ENCODE data around the gene IDH3G. TPM values are rescaled to one million over a fixed set of nuclear protein-coding genes. Genes with fewer than 3 reads are reported as not detected.

The IDH3G gene
- total RNA-seq, 6 experiments from 2014 or later = 60.2 to 67.1 (median 62.8) TPM

DNA sequence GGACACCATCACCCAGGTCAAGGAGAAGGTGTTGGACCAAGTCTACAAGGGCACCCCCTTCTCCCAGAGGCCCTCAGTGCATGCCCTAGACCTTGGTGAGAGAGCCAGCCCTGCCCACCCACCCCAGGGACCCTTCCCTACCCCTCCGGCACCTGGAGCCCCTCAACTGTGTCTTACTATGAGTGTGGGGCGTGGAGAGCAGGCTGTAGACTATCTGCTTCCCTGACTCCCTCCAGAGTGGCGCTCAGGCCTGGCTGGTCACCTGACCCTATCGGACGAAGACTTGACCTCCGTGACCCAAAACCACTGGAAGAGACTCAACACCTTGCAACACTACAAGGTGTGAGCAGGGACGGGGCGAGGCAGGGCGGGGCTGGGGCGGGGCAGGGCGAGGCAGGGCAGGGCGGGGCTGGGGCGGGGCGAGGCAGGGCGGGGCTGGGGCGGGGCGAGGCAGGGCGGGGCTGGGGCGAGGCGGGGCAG lies 18.0 kb downstream of the IDH3G start:
- Mint-ChIP-seq H3K36me3 (ENCODE audit: low read depth) (no peaks in the 10 kb centered on the region), H3K27me3 (ENCODE audit: insufficient read depth) (no peaks in the 10 kb centered on the region), H3K4me1 (ENCODE audit: low read depth) (peaks cover 7% of the 10 kb centered on the region), H3K27ac (no peak overlapping the region), H3K4me3 (no peak overlapping the region), H3K9me3 (no peaks in the 10 kb centered on the region)
- TF ChIP-seq, protein P1, sequence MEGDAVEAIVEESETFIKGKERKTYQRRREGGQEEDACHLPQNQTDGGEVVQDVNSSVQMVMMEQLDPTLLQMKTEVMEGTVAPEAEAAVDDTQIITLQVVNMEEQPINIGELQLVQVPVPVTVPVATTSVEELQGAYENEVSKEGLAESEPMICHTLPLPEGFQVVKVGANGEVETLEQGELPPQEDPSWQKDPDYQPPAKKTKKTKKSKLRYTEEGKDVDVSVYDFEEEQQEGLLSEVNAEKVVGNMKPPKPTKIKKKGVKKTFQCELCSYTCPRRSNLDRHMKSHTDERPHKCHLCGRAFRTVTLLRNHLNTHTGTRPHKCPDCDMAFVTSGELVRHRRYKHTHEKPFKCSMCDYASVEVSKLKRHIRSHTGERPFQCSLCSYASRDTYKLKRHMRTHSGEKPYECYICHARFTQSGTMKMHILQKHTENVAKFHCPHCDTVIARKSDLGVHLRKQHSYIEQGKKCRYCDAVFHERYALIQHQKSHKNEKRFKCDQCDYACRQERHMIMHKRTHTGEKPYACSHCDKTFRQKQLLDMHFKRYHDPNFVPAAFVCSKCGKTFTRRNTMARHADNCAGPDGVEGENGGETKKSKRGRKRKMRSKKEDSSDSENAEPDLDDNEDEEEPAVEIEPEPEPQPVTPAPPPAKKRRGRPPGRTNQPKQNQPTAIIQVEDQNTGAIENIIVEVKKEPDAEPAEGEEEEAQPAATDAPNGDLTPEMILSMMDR (IDR thresholded peaks at IDR 0.05) = no peak
- no peak for DNase-seq

DNA sequence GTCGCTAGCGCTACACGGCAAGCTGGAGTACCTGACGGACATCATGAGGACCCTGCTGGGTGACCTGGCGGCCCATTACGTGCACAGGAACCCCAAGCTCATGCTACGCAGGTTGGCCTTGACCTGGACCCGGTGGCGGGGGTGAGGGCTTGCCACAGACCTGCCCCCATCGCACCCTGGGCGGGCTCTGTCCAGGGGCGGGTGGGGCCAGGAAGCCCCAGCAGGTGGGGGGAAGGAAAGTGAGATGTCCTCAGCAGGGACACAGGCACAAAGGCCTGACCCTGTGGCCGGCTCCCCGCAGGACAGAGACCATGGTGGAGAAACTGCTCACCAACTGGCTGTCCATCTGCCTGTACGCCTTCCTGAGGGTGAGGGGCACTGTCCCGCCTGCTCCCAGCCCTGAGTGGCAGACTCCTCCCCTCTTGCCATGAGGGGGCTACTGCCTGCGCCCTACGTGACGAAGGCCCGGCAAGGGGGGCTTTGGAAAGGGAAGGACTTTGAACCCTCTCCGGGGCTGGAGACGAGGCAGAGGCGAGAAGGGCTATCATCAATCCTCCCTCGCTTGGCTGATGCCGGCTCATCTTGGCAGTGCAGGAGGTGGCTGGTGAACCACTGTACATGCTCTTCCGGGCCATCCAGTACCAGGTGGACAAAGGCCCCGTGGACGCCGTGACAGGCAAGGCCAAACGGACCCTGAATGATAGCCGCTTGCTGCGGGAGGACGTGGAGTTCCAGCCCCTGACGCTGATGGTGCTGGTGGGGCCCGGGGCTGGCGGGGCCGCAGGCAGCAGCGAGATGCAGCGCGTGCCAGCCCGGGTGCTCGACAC lies 18.7 kb downstream of the IDH3G start:
- H3K27me3 Mint-ChIP-seq (ENCODE audit: insufficient read depth) = no peaks in the 10 kb centered on the region
- peaks cover 7% of the 10 kb centered on the region for H3K4me1 Mint-ChIP-seq (ENCODE audit: low read depth)
- no peaks in the 10 kb centered on the region for H3K9me3 Mint-ChIP-seq
- no peak overlapping the region for H3K4me3 Mint-ChIP-seq
- no peaks in the 10 kb centered on the region for H3K36me3 Mint-ChIP-seq (ENCODE audit: low read depth)
- TF ChIP-seq, protein P1 (IDR thresholded peaks at IDR 0.05) = no peak
- no peak for DNase-seq
- no peak overlapping the region for H3K27ac Mint-ChIP-seq

DNA sequence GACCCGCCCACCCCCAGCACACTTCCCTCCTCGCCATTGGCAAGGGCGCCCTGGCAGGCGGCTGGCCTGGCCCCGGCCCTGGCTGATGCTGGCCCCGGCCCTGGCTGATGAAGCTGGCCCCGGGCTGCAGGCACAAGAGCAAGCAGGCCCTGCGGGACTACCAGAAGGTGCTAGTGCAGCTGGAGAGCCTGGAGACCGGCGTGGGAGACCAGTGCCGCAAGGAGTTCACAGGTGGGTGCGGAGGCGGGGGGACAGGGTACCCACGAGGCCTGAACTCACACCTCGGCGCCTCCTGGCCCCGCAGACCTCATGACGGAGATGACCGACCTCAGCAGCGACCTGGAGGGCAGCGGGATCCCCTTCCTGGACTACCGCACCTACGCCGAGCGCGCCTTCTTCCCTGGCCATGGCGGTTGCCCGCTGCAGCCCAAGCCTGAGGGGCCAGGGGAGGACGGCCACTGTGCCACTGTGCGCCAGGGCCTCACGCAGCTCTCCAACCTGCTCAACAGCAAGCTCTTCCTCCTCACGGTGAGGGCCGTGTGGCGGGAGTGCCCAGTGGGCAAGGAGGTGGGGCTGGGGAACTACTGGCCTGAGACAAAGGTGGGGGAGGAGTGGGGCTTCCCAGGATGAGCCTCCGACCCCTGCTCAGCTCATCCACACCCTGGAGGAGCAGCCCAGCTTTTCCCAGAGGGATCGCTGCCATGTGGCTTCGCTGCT lies 19.4 kb downstream of the IDH3G start:
- H3K4me3 Mint-ChIP-seq = no peak overlapping the region
- no peaks in the 10 kb centered on the region for H3K9me3 Mint-ChIP-seq
- no peaks in the 10 kb centered on the region for H3K36me3 Mint-ChIP-seq (ENCODE audit: low read depth)
- no peaks in the 10 kb centered on the region; the same call in 1 of the 2 replicates for H3K4me1 Mint-ChIP-seq (ENCODE audit: low read depth)
- no peak overlapping the region for H3K27ac Mint-ChIP-seq
- TF ChIP-seq, protein P1 (IDR thresholded peaks at IDR 0.05) = no peak
- no peaks in the 10 kb centered on the region for H3K27me3 Mint-ChIP-seq (ENCODE audit: insufficient read depth)
- DNase-seq = no peak

DNA sequence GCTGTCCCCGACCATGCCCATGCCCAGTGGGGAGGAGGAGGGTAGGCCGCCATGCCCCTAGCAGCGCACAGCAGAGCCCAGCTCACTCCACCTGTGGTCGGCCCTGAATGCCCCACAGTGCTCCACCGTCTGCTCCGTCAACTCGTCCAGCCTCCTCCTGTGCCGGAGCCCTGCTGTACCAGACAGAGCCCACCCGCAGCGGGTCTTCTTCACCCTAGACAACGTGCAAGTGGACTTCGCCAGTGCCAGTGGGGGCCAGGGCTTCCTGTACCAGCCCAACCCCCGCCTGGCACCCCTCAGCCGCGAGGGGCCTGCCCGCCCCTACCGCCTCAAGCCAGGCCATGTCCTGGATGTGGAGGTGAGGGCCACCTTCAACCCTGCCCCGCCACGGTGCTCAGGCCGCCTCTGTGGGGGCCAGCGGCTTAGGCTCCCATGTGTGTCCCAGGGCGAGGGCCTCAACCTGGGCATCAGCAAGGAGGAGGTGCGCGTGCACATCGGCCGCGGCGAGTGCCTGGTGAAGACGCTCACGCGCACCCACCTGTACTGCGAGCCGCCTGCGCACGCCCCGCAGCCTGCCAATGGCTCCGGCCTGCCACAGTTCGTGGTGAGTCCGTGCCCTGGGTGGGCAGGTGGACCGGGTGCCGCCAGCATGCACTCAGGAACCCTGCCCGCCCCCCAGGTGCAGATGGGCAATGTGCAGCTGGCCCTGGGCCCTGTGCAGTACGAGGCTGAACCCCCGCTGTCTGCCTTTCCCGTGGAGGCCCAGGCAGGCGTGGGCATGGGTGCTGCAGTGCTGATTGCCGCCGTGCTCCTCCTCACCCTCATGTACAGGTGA lies 20.2 kb downstream of the IDH3G start:
- DNase-seq = no peak
- H3K4me3 Mint-ChIP-seq = no peak overlapping the region
- TF ChIP-seq, protein P1 (IDR thresholded peaks at IDR 0.05) = no peak

DNA sequence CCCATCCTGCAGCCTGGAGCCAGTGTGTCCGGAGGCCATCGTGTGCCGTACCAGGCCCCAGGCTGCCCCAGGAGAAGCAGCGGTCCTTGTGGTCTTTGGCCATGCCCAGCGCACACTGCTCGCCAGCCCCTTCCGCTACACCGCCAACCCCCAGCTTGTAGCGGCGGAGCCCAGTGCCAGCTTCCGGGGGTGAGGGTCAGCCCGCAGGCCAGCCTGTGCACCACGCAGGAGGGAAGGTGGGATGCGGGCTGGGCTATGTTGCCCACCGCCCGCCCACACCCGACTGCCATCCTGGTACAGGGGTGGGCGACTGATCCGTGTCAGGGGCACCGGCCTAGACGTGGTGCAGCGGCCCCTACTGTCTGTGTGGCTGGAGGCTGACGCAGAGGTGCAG lies 21.0 kb downstream of the IDH3G start:
- Mint-ChIP-seq H3K27me3 (ENCODE audit: insufficient read depth) (no peaks in the 10 kb centered on the region), H3K4me3 (no peak overlapping the region), H3K9me3 (no peaks in the 10 kb centered on the region), H3K27ac (no peak overlapping the region), H3K36me3 (ENCODE audit: low read depth) (no peaks in the 10 kb centered on the region), H3K4me1 (ENCODE audit: low read depth) (no peaks in the 10 kb centered on the region)
- no peak for DNase-seq
- TF ChIP-seq, protein P1 (IDR thresholded peaks at IDR 0.05) = no peak

More for the DNA sequence above, 20.2 kb downstream of the IDH3G start:
- Mint-ChIP-seq H3K4me1 (ENCODE audit: low read depth) (no peaks in the 10 kb centered on the region), H3K27ac (no peak overlapping the region), H3K27me3 (ENCODE audit: insufficient read depth) (no peaks in the 10 kb centered on the region), H3K36me3 (ENCODE audit: low read depth) (no peaks in the 10 kb centered on the region), H3K9me3 (no peaks in the 10 kb centered on the region)
